Measurements from ENCODE around the gene HOXC13. TPM values are rescaled to one million over a fixed set of nuclear protein-coding genes. Genes with fewer than 3 reads are reported as not detected.

HOXC13 gene
- total RNA-seq, 2 donors from 2014 or later = not detected

GRCh38 chr12:53968214-53969127 is 29.8 kb downstream of the HOXC13 start:
- no peaks in the 10 kb centered on the region for H3K9me3 ChIP-seq
- intact Hi-C loops (cut with DNase I) = no loop called here
- no peaks in the 10 kb centered on the region for H3K36me3 ChIP-seq (replicated peaks in 1 of 2; ENCODE audit: insufficient read depth in 1 of 2, low read depth in 2 of 2)
- peaks cover 10% of the 10 kb centered on the region for H3K4me1 ChIP-seq
- no peak overlapping the region for H3K4me3 ChIP-seq
- no peak overlapping the region for H3K27ac ChIP-seq
- DNase-seq (no peak), ATAC-seq (no peak)
- WGBS, 2 donors = 30 to 36% methylated on average over 20 to 24 of the region's 24 CpGs
- TF ChIP-seq POLR2A (IDR thresholded peaks at IDR 0.05) = no peak
- TF ChIP-seq, protein P1, sequence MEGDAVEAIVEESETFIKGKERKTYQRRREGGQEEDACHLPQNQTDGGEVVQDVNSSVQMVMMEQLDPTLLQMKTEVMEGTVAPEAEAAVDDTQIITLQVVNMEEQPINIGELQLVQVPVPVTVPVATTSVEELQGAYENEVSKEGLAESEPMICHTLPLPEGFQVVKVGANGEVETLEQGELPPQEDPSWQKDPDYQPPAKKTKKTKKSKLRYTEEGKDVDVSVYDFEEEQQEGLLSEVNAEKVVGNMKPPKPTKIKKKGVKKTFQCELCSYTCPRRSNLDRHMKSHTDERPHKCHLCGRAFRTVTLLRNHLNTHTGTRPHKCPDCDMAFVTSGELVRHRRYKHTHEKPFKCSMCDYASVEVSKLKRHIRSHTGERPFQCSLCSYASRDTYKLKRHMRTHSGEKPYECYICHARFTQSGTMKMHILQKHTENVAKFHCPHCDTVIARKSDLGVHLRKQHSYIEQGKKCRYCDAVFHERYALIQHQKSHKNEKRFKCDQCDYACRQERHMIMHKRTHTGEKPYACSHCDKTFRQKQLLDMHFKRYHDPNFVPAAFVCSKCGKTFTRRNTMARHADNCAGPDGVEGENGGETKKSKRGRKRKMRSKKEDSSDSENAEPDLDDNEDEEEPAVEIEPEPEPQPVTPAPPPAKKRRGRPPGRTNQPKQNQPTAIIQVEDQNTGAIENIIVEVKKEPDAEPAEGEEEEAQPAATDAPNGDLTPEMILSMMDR (IDR thresholded peaks at IDR 0.05) = no peak
- peaks cover 3 to 88% of the 10 kb centered on the region in 2 donors for H3K27me3 ChIP-seq

DNA sequence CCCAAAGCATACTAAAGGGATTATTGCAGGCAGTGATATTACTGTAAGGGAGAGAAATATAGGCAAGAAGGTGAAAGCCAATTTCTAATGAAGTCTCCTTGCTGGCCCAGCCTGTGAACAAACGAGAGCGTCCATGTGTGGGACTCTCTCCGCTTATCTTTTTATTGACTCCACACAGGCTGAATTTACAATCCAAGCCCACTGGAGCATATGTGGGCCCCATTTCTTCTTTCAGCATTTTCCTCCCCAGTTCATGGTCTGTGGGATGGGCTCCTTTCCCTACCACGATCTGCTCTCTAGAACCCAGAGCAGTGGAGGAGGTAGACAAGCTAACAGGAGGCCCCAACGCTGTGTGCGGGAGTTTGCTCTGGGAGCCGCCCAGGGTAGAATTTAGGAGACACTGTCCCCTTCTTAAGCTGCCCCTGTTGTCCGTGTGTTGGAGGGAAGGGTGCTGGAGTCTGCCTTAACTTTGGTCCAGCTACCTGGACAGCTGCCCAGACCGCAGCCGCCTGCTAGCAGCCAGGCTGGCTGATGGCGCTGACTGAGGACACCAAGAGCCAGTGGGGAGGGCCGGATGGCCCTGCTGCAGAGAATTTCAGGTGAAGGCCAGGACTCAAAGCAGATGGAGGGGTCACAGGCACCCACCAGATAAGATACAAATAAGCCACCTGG is 31.1 kb downstream of the HOXC13 start:
- DNase-seq (no peak), ATAC-seq (no peak)
- Histone ChIP-seq H3K27me3 (peaks cover 3 to 87% of the 10 kb centered on the region in 2 donors), H3K9me3 (no peaks in the 10 kb centered on the region), H3K36me3 (replicated peaks in 1 of 2; ENCODE audit: insufficient read depth in 1 of 2, low read depth in 2 of 2) (no peaks in the 10 kb centered on the region), H3K4me3 (no peak overlapping the region), H3K4me1 (peaks cover 22% of the 10 kb centered on the region), H3K27ac (no peak overlapping the region)
- intact Hi-C loops (cut with DNase I) = no loop called here
- WGBS, 2 donors = 17 to 22% methylated on average over 12 of the region's 12 CpGs
- TF ChIP-seq, protein P1 (IDR thresholded peaks at IDR 0.05) = no peak
- TF ChIP-seq POLR2A (IDR thresholded peaks at IDR 0.05) = no peak

DNA sequence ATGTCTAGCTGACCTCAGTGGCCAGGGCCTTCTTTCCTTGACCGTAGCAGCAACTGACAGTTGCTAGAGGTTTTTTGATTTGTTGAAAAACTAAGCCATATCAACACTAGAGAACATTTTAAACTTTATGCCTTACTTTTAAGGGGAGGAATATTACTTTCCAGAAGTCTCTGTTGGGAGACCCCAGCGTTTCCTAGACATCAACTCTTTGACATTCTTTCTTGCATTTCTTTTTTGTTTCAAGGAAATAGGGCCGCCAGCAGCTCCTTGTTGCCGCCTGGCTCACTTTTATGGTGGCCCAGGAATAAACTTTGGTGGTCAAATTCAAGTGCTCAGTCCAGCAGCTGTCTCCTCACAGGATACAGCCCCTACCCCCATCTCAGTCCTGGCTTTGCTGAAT is 31.8 kb downstream of the HOXC13 start:
- no peak for TF ChIP-seq POLR2A (IDR thresholded peaks at IDR 0.05)
- TF ChIP-seq, protein P1 (IDR thresholded peaks at IDR 0.05) = no peak
- no peak for ATAC-seq
- H3K9me3 ChIP-seq = no peaks in the 10 kb centered on the region
- H3K36me3 ChIP-seq (replicated peaks in 1 of 2; ENCODE audit: insufficient read depth in 1 of 2, low read depth in 2 of 2) = no peaks in the 10 kb centered on the region
- H3K4me1 ChIP-seq = peaks cover 29% of the 10 kb centered on the region
- 29 to 34% methylated on average over 4 of the region's 4 CpGs for WGBS, 2 donors
- DNase-seq = no peak
- intact Hi-C loops (cut with DNase I) = no loop called here
- peaks cover 3 to 88% of the 10 kb centered on the region in 2 donors for H3K27me3 ChIP-seq
- no peak overlapping the region for H3K27ac ChIP-seq
- H3K4me3 ChIP-seq = no peak overlapping the region

DNA sequence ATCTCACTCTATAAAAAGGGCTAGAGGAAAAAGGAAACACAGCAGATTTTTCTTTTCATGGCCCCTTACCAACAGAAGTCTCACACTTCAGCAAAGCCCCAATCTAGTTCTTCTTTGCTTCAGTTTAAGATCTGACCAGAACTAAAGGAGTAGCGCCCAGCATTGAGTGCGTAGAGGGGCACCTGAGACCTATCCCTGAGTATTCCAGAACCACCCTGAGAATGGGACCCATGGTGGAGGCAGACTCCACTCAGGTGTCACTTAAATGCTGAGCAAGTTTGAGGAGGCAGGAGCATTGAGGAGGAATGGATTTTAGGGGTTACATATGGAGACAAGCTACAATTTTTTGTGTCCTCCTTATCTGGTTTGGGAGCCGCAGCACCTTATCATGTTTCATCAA is 32.5 kb downstream of the HOXC13 start:
- Histone ChIP-seq H3K27me3 (peaks cover 3 to 88% of the 10 kb centered on the region in 2 donors), H3K9me3 (no peaks in the 10 kb centered on the region), H3K36me3 (replicated peaks in 1 of 2; ENCODE audit: insufficient read depth in 1 of 2, low read depth in 2 of 2) (no peaks in the 10 kb centered on the region), H3K4me3 (no peak overlapping the region), H3K4me1 (peaks cover 30% of the 10 kb centered on the region), H3K27ac (no peak overlapping the region)
- intact Hi-C loops (cut with DNase I) = no loop called here
- ATAC-seq (no peak), DNase-seq (no peak)
- no peak for TF ChIP-seq POLR2A (IDR thresholded peaks at IDR 0.05)
- TF ChIP-seq, protein P1 (IDR thresholded peaks at IDR 0.05) = no peak
- 57 to 64% methylated on average over 3 of the region's 3 CpGs for WGBS, 2 donors
